Islet of Langerhans (tissue), 1 donor: ENCODE measurements around the gene NME3.
"Not testable (repeated sequence)": the region's sequence is repeated elsewhere in the genome, so short reads cannot be mapped to it uniquely, and the experiment has no call there.

Experiments used
- FAIRE-seq: peaks from one replicate; lab custom pipeline; 2011; peaks lifted over from hg19 to GRCh38; lab: Jason Lieb, UNC

NME3 gene

GRCh38 chr16:1746693-1747195, 24.6 kb downstream of the NME3 start:
- no peak for FAIRE-seq

GRCh38 chr16:1745900-1746692, 25.2 kb downstream of the NME3 start:
- FAIRE-seq, result no peak

- no peak for FAIRE-seq
Measured at GRCh38 chr16:1745181-1745899, 26.0 kb downstream of the NME3 start.

- FAIRE-seq, result no peak
Measured at GRCh38 chr16:1744338-1744840, 27.0 kb downstream of the NME3 start.

GRCh38 chr16:1743376-1744337, 27.7 kb downstream of the NME3 start:
- FAIRE-seq, result no peak

- FAIRE-seq, result no peak
Measured at GRCh38 chr16:1741553-1742165, 29.7 kb downstream of the NME3 start.

GRCh38 chr16:1740781-1741490, 30.4 kb downstream of the NME3 start:
- no peak for FAIRE-seq

- no peak for FAIRE-seq
Measured at GRCh38 chr16:1740234-1740633, 31.1 kb downstream of the NME3 start.

GRCh38 chr16:1734816-1735215, 36.5 kb downstream of the NME3 start:
- FAIRE-seq, result no peak

- no peak for FAIRE-seq
Measured at GRCh38 chr16:1734123-1734522, 37.2 kb downstream of the NME3 start.

GRCh38 chr16:1732551-1732987, 38.8 kb downstream of the NME3 start:
- FAIRE-seq, result not testable (repeated sequence)

- no peak for FAIRE-seq
Measured at GRCh38 chr16:1732071-1732470, 39.3 kb downstream of the NME3 start.

GRCh38 chr16:1731603-1732002, 39.7 kb downstream of the NME3 start:
- FAIRE-seq, result no peak

GRCh38 chr16:1731073-1731472, 40.3 kb downstream of the NME3 start:
- no peak for FAIRE-seq

GRCh38 chr16:1729445-1729844, 41.9 kb downstream of the NME3 start:
- FAIRE-seq, result no peak

- no peak for FAIRE-seq
Measured at GRCh38 chr16:1729026-1729425, 42.3 kb downstream of the NME3 start.

- no peak for FAIRE-seq
Measured at GRCh38 chr16:1727651-1728624, 43.4 kb downstream of the NME3 start.

- FAIRE-seq, result no peak
Measured at GRCh38 chr16:1726661-1727502, 44.5 kb downstream of the NME3 start.

- no peak for FAIRE-seq
Measured at GRCh38 chr16:1724491-1724890, 46.9 kb downstream of the NME3 start.
